GM19351 (cell line): ENCODE results near the gene JAKMIP1.
"Not testable (repeated sequence)": the region's sequence is repeated elsewhere in the genome, so short reads cannot be mapped to it uniquely, and the experiment has no call there.

Experiments
- ATAC-seq: cut with Tn5 transposase; IDR thresholded peaks from one replicate; pipeline ENCODE4 v1.9.1; 2021; ENCODE audit warnings: mild to moderate bottlenecking, moderate library complexity; ENCODE audit not compliant: unreplicated experiment

Gene JAKMIP1

GRCh38 chr4:5999830-6000365 lies 200.5 kb downstream of the JAKMIP1 start:
- no peak for ATAC-seq

GRCh38 chr4:5999356-5999755 lies 201.0 kb downstream of the JAKMIP1 start:
- no peak for ATAC-seq

GRCh38 chr4:5998333-5998936 lies 201.9 kb downstream of the JAKMIP1 start:
- peak; percentile 92 for ATAC-seq

- ATAC-seq = no peak
Observed at GRCh38 chr4:5996641-5997040, 203.7 kb downstream of the JAKMIP1 start.

GRCh38 chr4:5995901-5996623 lies 204.3 kb downstream of the JAKMIP1 start:
- ATAC-seq = no peak

- ATAC-seq = no peak
Observed at GRCh38 chr4:5993876-5994811, 206.2 kb downstream of the JAKMIP1 start.

- not testable (repeated sequence) for ATAC-seq
Observed at GRCh38 chr4:5993346-5993745, 207.0 kb downstream of the JAKMIP1 start.

GRCh38 chr4:5992828-5993321 lies 207.5 kb downstream of the JAKMIP1 start:
- no peak for ATAC-seq

- no peak for ATAC-seq
Observed at GRCh38 chr4:5992171-5992827, 208.1 kb downstream of the JAKMIP1 start.

- ATAC-seq = no peak
Observed at GRCh38 chr4:5991405-5991804, 208.9 kb downstream of the JAKMIP1 start.

- no peak for ATAC-seq
Observed at GRCh38 chr4:5990446-5991160, 209.7 kb downstream of the JAKMIP1 start.

GRCh38 chr4:5989236-5990225 lies 210.8 kb downstream of the JAKMIP1 start:
- ATAC-seq = no peak

- no peak for ATAC-seq
Observed at GRCh38 chr4:5988086-5988845, 212.1 kb downstream of the JAKMIP1 start.

GRCh38 chr4:5984843-5985242 lies 215.5 kb downstream of the JAKMIP1 start:
- ATAC-seq = no peak

GRCh38 chr4:5982156-5982973 lies 218.0 kb downstream of the JAKMIP1 start:
- ATAC-seq = no peak

GRCh38 chr4:5980436-5981155 lies 219.8 kb downstream of the JAKMIP1 start:
- ATAC-seq = no peak
